ENCODE data around the gene GALNTL6. TPM values are rescaled to one million over a fixed set of nuclear protein-coding genes. Genes with fewer than 3 reads are reported as not detected.

Gene GALNTL6
- total and polyA plus RNA-seq, 2 of the 4 experiments (the other 2 are of a cell fraction): under 0.01 TPM; not detected in 1

DNA sequence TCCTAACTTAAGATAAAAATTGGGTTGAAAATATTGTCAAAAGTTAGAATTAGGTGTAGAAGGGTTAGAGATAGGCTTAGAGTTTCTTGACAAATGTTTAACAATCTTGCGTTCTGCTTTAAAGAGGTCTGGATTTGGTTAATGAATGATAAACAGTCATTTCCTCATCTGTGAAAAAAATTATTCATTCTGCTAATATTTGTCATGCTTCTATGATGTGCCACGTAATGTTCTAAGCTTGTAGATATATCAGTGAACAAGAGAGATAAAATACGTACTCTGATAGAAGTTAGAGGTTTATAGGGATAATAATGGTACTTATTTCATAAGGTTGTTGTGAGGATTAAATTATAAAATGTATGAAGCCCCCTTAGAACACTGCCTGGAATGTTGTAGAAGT is 912.4 kb downstream of the GALNTL6 start:
- Histone ChIP-seq H3K14ac (replicated peaks; ENCODE audit: low read depth, low read length) (no peak overlapping the region), H2BK120ac (ENCODE audit: low read depth, low read length) (peak overlapping the region; percentile 64), H2BK15ac (ENCODE audit: low read depth, low read length) (no peak overlapping the region), H2AFZ (replicated peaks; ENCODE audit: low read length, poor library complexity) (peak overlapping the region; percentile 69), H4K5ac (ENCODE audit: low read depth, low read length) (no peak overlapping the region), H3K4me2 (ENCODE audit: low read depth, low read length) (peak overlapping the region; percentile 41), H4K8ac (ENCODE audit: low read depth in 2 of 2, low read length in 2 of 2) (no peak overlapping the region), H3K9me1 (ENCODE audit: insufficient read depth, low read length) (no peaks in the 10 kb centered on the region), H2BK20ac (ENCODE audit: low read depth, low read length) (no peak overlapping the region), H4K91ac (ENCODE audit: insufficient read depth, low read depth, low read length) (no peak overlapping the region), H3K4ac (ENCODE audit: low read depth, low read length) (no peak overlapping the region), H3K4me3 (ENCODE audit: insufficient read depth, low read depth, low read length) (no peak overlapping the region), H2AK9ac (replicated peaks; ENCODE audit: low read depth, low read length, poor library complexity) (no peak overlapping the region), H3K36me3 (ENCODE audit: control insufficient read depth, insufficient read depth, low read length) (no peaks in the 10 kb centered on the region), H3K79me1 (ENCODE audit: low read depth in 1 of 2, low read length in 2 of 2) (no peaks in the 10 kb centered on the region), H2BK5ac (ENCODE audit: low read depth, low read length, poor library complexity, severe bottlenecking) (peak overlapping the region; percentile 71), H3K27me3 (ENCODE audit: control insufficient read depth, insufficient read depth, low read length) (no peaks in the 10 kb centered on the region), H4K20me1 (ENCODE audit: insufficient read depth, low read length) (no peaks in the 10 kb centered on the region), H3K23ac (ENCODE audit: low read depth, low read length) (no peak overlapping the region), H3K27ac (ENCODE audit: insufficient read depth, low read length) (no peak overlapping the region), H3K9me3 (ENCODE audit: control insufficient read depth, insufficient read depth, low read length) (no peaks in the 10 kb centered on the region), H3K9ac (ENCODE audit: low read depth, low read length) (no peak overlapping the region), H3K4me1 (ENCODE audit: control insufficient read depth, insufficient read depth, low read length) (no peaks in the 10 kb centered on the region), H3K56ac (ENCODE audit: extremely low read depth, insufficient read depth, low read length) (no peak overlapping the region), H2AK5ac (ENCODE audit: low read depth, low read length) (no peak overlapping the region), H3K18ac (ENCODE audit: low read depth, low read length) (no peak overlapping the region)
- no TSS peak for BruUV-seq (replicated peaks)
- TF ChIP-seq RFX5 (IDR thresholded peaks at IDR 0.05; ENCODE audit: low read depth, low read length) (no peak), RCOR1 (IDR thresholded peaks at IDR 0.05; ENCODE audit: insufficient replicate concordance, low read length) (no peak), MAZ (IDR thresholded peaks at IDR 0.05; ENCODE audit: borderline replicate concordance, low read depth, low read length) (no peak), CHD1 (IDR thresholded peaks at IDR 0.05; ENCODE audit: low read depth, low read length) (no peak), RAD21 (IDR thresholded peaks at IDR 0.05; ENCODE audit: low read length) (no peak), SMC3 (IDR thresholded peaks at IDR 0.05; ENCODE audit: low read depth, low read length) (no peak), FOS (IDR thresholded peaks at IDR 0.05; ENCODE audit: low read depth, low read length) (no peak), NFE2L2 (IDR thresholded peaks at IDR 0.05; ENCODE audit: low read depth, low read length) (no peak)
- TF ChIP-seq, protein P1, sequence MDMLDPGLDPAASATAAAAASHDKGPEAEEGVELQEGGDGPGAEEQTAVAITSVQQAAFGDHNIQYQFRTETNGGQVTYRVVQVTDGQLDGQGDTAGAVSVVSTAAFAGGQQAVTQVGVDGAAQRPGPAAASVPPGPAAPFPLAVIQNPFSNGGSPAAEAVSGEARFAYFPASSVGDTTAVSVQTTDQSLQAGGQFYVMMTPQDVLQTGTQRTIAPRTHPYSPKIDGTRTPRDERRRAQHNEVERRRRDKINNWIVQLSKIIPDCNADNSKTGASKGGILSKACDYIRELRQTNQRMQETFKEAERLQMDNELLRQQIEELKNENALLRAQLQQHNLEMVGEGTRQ (IDR thresholded peaks at IDR 0.05; ENCODE audit: low read depth, low read length): no peak
- TF ChIP-seq, protein P2, sequence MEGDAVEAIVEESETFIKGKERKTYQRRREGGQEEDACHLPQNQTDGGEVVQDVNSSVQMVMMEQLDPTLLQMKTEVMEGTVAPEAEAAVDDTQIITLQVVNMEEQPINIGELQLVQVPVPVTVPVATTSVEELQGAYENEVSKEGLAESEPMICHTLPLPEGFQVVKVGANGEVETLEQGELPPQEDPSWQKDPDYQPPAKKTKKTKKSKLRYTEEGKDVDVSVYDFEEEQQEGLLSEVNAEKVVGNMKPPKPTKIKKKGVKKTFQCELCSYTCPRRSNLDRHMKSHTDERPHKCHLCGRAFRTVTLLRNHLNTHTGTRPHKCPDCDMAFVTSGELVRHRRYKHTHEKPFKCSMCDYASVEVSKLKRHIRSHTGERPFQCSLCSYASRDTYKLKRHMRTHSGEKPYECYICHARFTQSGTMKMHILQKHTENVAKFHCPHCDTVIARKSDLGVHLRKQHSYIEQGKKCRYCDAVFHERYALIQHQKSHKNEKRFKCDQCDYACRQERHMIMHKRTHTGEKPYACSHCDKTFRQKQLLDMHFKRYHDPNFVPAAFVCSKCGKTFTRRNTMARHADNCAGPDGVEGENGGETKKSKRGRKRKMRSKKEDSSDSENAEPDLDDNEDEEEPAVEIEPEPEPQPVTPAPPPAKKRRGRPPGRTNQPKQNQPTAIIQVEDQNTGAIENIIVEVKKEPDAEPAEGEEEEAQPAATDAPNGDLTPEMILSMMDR (conservative IDR thresholded peaks at IDR 0.05; ENCODE audit: low read depth, low read length): no peak
- dilution Hi-C loops (cut with HindIII; ENCODE audit: low sequenced_read_pairs, unreplicated experiment): no loop called here
- DNase-seq (peak; percentile 25), ATAC-seq (ENCODE audit: low read depth) (peak; percentile 67)
- ChIA-PET POLR2A (ENCODE audit: unreplicated experiment) (no interaction called here), CTCF (interaction anchor here (0.5 to 0.9 kb wide), 2 partner anchors 15 to 84 kb away, joined by 3 to 4 read pairs; no protein-coding TSS in a partner anchor)
- intact Hi-C loops (cut with micrococcal nuclease): no loop called here
- no CpG with 5 or more reads among the region's 3 CpGs for WGBS, 2 experiments (ENCODE audit: extremely low coverage in 2 of 2, insufficient read length in 1 of 2)
- in situ Hi-C loops (cut with MboI; ENCODE audit: low sequenced_read_pairs): no loop called here
